Endodermal cell (in vitro differentiated cells): ENCODE data around the gene APOBEC3C. TPM values are rescaled to one million over a fixed set of nuclear protein-coding genes. Genes with fewer than 3 reads are reported as not detected.

Experiments used
- DNase-seq: peaks from one replicate; pipeline ENCODE4 v3.0.0-alpha.2; 2017
- H3K27ac ChIP-seq: 2 replicates; pipeline ENCODE4 v1.5.1; 2013; ENCODE audit warnings: mild to moderate bottlenecking, low read depth, low read length, moderate library complexity
- H3K27me3 ChIP-seq: 2 replicates; pipeline ENCODE4 v1.6.1; 2013; ENCODE audit warnings: mild to moderate bottlenecking, low read length, moderate library complexity; ENCODE audit not compliant: insufficient read depth, control insufficient read depth, poor library complexity, severe bottlenecking
- H3K36me3 ChIP-seq: 2 replicates; pipeline ENCODE4 v1.7.0; 2013; ENCODE audit warnings: mild to moderate bottlenecking, low read length, moderate library complexity; ENCODE audit not compliant: control insufficient read depth, insufficient read depth
- H3K4me1 ChIP-seq: one replicate; pipeline ENCODE4 v1.7.0; 2013; ENCODE audit warnings: low read length; ENCODE audit not compliant: control insufficient read depth, insufficient read depth
- H3K4me3 ChIP-seq: 2 replicates; pipeline ENCODE4 v1.5.1; 2013; ENCODE audit warnings: mild to moderate bottlenecking, low read length, moderate library complexity
- H3K9ac ChIP-seq: 2 replicates; pipeline ENCODE4 v1.6.1; 2013; ENCODE audit warnings: mild to moderate bottlenecking, low read length, moderate library complexity; ENCODE audit not compliant: poor library complexity, severe bottlenecking; ENCODE audit errors: extremely low read depth
- H3K9me3 ChIP-seq: 2 replicates; pipeline ENCODE4 v1.6.1; 2013; ENCODE audit warnings: mild to moderate bottlenecking, low read length, moderate library complexity; ENCODE audit not compliant: control insufficient read depth
- H3K27ac Mint-ChIP-seq: 2 replicates; pipeline ENCODE4 v1.8.0; 2020; ENCODE audit warnings: mixed read lengths
- H3K27me3 Mint-ChIP-seq: 2 replicates; pipeline ENCODE4 v1.8.0; 2021; ENCODE audit warnings: mild to moderate bottlenecking, mixed read lengths; ENCODE audit not compliant: insufficient read depth
- H3K36me3 Mint-ChIP-seq: 2 replicates; pipeline ENCODE4 v1.8.0; 2020; ENCODE audit warnings: low read depth, mixed read lengths
- H3K4me1 Mint-ChIP-seq: 2 replicates; pipeline ENCODE4 v1.8.0; 2020; ENCODE audit warnings: mixed read lengths
- H3K4me3 Mint-ChIP-seq: 2 replicates; pipeline ENCODE4 v1.8.0; 2020; ENCODE audit warnings: mild to moderate bottlenecking, moderate library complexity, mixed read lengths
- H3K9me3 Mint-ChIP-seq: 2 replicates; pipeline ENCODE4 v1.8.0; 2020; ENCODE audit warnings: mild to moderate bottlenecking, mixed read lengths
- WGBS, 2 experiments: methylation state at CpG; one replicate each; pipeline versions ENCODE4 v1.1.5 to v1.1.7; 2013; ENCODE audit warnings: missing lambda C conversion rate in 2 of 2, mixed read lengths in 1 of 2; ENCODE audit not compliant: insufficient coverage in 1 of 2, insufficient read length in 1 of 2; 5-methylcytosine and 5-hydroxymethylcytosine counted together
- total RNA-seq, 2 donors: library from RNA; stranded (reverse); fragmentation: NEBNext Ultra II Directional in 1 of 2; extraction: Animal tissue kit (Norgen Biotek cat#: 25700) in 1 of 2; gene quantifications; 2 replicates in 1 of 2; 3 replicates in 1 of 2; pipeline ENCODE4 v1.2.1, GENCODE V29; 2021
- TF ChIP-seq, protein P1 (sequence below): fragments of 200-600 bp; sonication (generic); conservative IDR thresholded peaks from 2 replicates; pipeline ENCODE4 v1.5.0; 2021; ENCODE audit warnings: antibody characterized with exemption, mild to moderate bottlenecking

Gene APOBEC3C
- total RNA-seq, 2 donors from 2014 or later: 26.1 to 27.4 TPM

GRCh38 chr22:38971202-38971601 is 42.9 kb upstream of the APOBEC3C start:
- H3K27me3 ChIP-seq: no peaks in the 10 kb centered on the region

GRCh38 chr22:38971791-38972190 is 42.3 kb upstream of the APOBEC3C start:
- 92 to 100% methylated on average over 1 to 3 of the region's 3 CpGs for WGBS, 2 experiments
- H3K27me3 ChIP-seq: no peaks in the 10 kb centered on the region
- no peaks in the 10 kb centered on the region for H3K4me1 ChIP-seq
- no peak overlapping the region for H3K27ac ChIP-seq
- no peak overlapping the region for H3K4me3 ChIP-seq
- peaks cover 13% of the 10 kb centered on the region for H3K9me3 ChIP-seq
- H3K9ac ChIP-seq: no peak overlapping the region
- H3K36me3 ChIP-seq: no peaks in the 10 kb centered on the region
- H3K36me3 Mint-ChIP-seq: no peaks in the 10 kb centered on the region
- TF ChIP-seq, protein P1, sequence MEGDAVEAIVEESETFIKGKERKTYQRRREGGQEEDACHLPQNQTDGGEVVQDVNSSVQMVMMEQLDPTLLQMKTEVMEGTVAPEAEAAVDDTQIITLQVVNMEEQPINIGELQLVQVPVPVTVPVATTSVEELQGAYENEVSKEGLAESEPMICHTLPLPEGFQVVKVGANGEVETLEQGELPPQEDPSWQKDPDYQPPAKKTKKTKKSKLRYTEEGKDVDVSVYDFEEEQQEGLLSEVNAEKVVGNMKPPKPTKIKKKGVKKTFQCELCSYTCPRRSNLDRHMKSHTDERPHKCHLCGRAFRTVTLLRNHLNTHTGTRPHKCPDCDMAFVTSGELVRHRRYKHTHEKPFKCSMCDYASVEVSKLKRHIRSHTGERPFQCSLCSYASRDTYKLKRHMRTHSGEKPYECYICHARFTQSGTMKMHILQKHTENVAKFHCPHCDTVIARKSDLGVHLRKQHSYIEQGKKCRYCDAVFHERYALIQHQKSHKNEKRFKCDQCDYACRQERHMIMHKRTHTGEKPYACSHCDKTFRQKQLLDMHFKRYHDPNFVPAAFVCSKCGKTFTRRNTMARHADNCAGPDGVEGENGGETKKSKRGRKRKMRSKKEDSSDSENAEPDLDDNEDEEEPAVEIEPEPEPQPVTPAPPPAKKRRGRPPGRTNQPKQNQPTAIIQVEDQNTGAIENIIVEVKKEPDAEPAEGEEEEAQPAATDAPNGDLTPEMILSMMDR: no peak
- peaks cover 9% of the 10 kb centered on the region for H3K27me3 Mint-ChIP-seq
- no peak overlapping the region for H3K4me3 Mint-ChIP-seq
- no peaks in the 10 kb centered on the region for H3K4me1 Mint-ChIP-seq
- H3K9me3 Mint-ChIP-seq: peaks cover 21% of the 10 kb centered on the region
- H3K27ac Mint-ChIP-seq: no peak overlapping the region
- DNase-seq: no peak

More at GRCh38 chr22:38971202-38971601, 42.9 kb upstream of the APOBEC3C start:
- no peak overlapping the region for H3K4me3 ChIP-seq
- Mint-ChIP-seq H3K9me3 (peaks cover 15% of the 10 kb centered on the region), H3K4me1 (no peaks in the 10 kb centered on the region), H3K36me3 (no peaks in the 10 kb centered on the region), H3K4me3 (no peak overlapping the region), H3K27me3 (peaks cover 13% of the 10 kb centered on the region), H3K27ac (no peak overlapping the region)
- TF ChIP-seq, protein P1: no peak
- WGBS, 2 experiments: 92% methylated on average over 5 of the region's 5 CpGs
- no peaks in the 10 kb centered on the region for H3K36me3 ChIP-seq
- no peak for DNase-seq
- peaks cover 7% of the 10 kb centered on the region for H3K9me3 ChIP-seq
- H3K9ac ChIP-seq: no peak overlapping the region
- H3K27ac ChIP-seq: no peak overlapping the region
- H3K4me1 ChIP-seq: peaks cover 4% of the 10 kb centered on the region

DNA sequence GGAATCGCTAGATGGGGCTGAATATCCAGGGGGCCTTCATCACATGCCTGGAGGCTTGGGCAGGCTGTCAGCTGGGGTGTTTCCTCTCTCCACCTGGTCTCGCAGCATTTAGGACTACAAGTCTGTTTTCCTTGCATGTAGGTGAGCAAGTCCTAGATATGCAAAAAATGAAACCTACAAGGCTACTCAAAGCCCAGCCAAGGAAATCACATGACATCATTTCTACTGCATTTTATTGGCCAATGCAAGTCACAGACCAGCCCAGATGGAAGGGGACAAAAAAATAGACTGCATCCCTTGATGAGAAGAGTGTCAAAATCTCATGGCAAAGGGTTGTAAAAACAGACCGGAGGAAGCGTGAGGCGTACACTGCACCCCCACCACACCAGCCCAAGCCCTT is 41.5 kb upstream of the APOBEC3C start:
- H3K27ac Mint-ChIP-seq: no peak overlapping the region
- no peak overlapping the region for H3K27ac ChIP-seq
- no peak for DNase-seq
- no peaks in the 10 kb centered on the region for H3K4me1 ChIP-seq
- no peak overlapping the region for H3K4me3 ChIP-seq
- peaks cover 9% of the 10 kb centered on the region for H3K27me3 Mint-ChIP-seq
- WGBS, 2 experiments: 89 to 97% methylated on average over 1 to 5 of the region's 5 CpGs
- no peak overlapping the region for H3K9ac ChIP-seq
- H3K4me3 Mint-ChIP-seq: no peak overlapping the region
- no peaks in the 10 kb centered on the region for H3K36me3 ChIP-seq
- H3K9me3 Mint-ChIP-seq: peaks cover 29% of the 10 kb centered on the region
- H3K9me3 ChIP-seq: peaks cover 19% of the 10 kb centered on the region
- TF ChIP-seq, protein P1: no peak
- no peaks in the 10 kb centered on the region for H3K36me3 Mint-ChIP-seq
- no peaks in the 10 kb centered on the region for H3K27me3 ChIP-seq
- H3K4me1 Mint-ChIP-seq: no peaks in the 10 kb centered on the region
